ENCODE results near the gene NOS1AP.
"Not testable (repeated sequence)": the region's sequence is repeated elsewhere in the genome, so short reads cannot be mapped to it uniquely, and the experiment has no call there.

NOS1AP gene

DNA sequence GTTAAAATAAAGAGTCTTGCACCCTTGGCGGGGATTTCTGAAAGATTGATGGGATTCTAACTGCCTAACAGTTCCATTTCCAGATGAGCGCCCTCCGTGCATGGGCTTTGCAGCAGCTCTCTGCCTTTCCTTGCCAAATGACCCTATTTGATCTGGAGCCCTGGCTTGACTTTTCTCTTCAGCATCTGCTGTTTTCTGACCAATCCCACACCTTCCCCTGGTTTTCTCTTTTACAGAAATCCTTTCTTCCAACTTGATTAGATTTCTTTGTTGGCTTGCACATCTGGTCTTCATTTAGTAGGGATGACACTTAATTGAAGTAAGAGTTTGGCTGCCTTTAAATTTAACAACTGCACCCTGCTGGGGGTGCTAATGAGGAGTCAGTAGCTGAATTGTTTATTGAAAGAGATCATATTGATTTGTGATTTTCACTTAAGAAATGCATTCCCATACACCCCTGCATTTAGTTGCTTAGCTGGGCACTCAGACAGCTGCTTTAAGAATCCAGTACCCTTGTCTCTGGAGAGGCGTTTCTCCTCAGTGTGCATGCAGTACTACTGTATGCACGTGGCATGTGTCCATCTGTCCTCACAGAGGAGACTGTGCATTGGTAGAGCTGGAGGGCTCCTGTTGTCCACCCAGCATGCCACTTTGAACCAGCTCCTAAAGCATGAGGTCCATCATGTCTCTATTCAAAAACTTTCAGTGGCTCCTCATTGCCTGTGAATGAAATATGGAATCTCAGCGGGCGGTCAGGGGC lies 99.7 kb downstream of the NOS1AP start:
- peak; percentile 78 for DNase-seq

- peak; percentile 10 for DNase-seq
Observed at GRCh38 chr1:162171111-162171510, 101.6 kb downstream of the NOS1AP start.

- DNase-seq, result no peak
Observed at GRCh38 chr1:162172311-162173102, 103.0 kb downstream of the NOS1AP start.

DNA sequence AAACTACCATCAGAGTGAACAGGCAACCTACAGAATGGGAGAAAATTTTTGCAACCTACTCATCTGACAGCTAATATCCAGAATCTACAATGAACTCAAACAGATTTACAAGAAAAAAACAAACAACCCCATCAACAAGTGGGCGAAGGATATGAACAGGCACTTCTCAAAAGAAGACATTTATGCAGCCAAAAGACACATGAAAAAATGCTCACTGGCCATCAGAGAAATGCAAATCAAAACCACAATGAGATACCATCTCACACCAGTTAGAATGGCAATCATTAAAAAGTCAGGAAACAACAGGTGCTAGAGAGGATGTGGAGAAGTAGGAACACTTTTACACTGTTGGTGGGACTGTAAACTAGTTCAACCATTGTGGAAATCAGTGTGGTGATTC lies 104.1 kb downstream of the NOS1AP start:
- not testable (repeated sequence) for DNase-seq

- not testable (repeated sequence) for DNase-seq
Observed at GRCh38 chr1:162174027-162174426, 104.5 kb downstream of the NOS1AP start.

GRCh38 chr1:162175379-162176081 lies 106.0 kb downstream of the NOS1AP start:
- DNase-seq, result peak; percentile 8

DNA sequence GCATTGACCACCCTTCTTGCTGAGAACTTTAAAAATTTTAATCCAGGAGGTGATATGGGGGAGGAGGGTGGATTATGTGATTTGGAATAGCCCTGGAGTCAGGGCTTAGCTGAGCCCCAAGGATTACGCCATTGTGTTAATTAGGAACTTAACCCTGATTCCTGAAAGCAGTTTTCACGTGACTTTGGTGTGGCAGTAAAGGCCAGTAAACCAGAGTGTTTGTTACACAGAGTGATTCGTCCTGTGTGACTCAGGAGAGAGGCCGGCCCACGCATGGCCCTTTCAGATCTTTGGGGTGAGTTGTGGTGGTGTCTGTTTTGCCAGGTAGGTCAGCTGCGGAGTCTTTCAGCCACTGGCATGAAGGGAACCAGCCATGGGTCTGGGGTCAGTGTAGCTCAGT lies 107.6 kb downstream of the NOS1AP start:
- DNase-seq, result no peak

- no peak for DNase-seq
Observed at GRCh38 chr1:162178432-162178831, 108.9 kb downstream of the NOS1AP start.

GRCh38 chr1:162179121-162179520 lies 109.6 kb downstream of the NOS1AP start:
- no peak for DNase-seq

GRCh38 chr1:162180813-162181212 lies 111.3 kb downstream of the NOS1AP start:
- no peak for DNase-seq

DNA sequence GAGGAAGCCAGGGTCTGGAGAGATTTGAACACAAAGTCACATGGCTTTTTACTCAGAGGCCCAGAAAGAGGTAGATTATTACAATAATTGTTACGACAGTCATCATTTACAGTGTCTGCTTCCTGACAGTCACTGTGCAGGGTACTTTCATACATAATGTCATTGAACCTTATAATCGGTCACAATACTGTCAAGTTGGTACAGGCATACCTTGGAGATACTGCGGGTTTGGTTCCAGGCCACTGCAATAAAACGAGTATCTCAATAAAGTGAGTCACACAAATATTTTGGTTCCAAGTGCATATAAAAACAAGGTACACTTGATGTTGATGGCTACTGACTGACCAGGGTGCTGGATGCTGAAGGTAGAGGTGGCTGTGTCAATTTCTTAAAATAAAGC lies 112.6 kb downstream of the NOS1AP start:
- no peak for DNase-seq

- DNase-seq, result peak; percentile 29
Observed at GRCh38 chr1:162185314-162186025, 116.0 kb downstream of the NOS1AP start.

DNA sequence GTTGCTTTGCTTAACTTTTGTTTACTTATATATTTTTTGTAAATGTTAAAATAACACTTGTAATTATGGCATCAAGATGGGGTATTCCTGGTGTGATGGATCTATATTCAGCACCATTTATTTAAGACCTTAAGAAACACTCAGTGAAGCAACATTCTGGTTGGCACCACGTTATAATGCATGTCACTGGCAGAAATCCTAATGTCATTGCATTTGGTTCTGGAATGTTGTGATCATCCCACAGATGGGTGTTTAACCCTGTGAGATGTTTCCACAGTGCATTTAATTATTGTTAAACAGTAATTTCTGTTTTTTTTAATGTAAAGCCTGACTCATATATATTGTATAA lies 116.5 kb downstream of the NOS1AP start:
- DNase-seq, result no peak

- no peak for DNase-seq
Observed at GRCh38 chr1:162186406-162186805, 116.9 kb downstream of the NOS1AP start.

DNA sequence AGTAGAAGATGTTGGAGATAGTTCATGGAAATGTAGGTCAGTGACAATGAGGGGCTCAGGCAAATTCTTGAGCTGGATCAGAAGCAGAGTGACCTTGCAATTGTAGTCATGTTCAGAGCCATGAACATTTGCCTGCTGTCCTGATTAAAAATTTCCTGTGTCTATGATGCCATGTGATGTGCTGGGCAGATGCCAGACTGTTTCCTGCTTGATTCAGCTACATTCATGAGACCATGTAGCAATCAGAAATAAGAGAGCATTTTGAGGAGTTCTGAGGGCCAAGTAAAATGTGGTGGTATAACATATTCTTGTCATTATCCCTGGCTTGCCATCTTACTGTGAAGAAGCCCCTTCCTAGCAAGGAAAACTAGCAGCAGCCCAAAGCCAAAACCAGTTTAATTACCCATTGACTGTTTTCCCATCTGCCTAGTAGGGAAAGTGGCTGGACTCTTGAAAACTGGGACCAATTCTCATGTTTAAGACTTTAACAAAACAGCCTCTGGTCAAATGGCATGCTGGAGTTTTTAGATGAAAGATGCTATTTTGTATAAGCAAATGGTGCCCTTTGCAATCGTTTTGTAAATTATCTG lies 118.3 kb downstream of the NOS1AP start:
- DNase-seq, result no peak

- no peak for DNase-seq
Observed at GRCh38 chr1:162189345-162189744, 119.9 kb downstream of the NOS1AP start.

- no peak for DNase-seq
Observed at GRCh38 chr1:162191396-162192305, 122.2 kb downstream of the NOS1AP start.

- no peak for DNase-seq
Observed at GRCh38 chr1:162192306-162192678, 122.8 kb downstream of the NOS1AP start.

DNA sequence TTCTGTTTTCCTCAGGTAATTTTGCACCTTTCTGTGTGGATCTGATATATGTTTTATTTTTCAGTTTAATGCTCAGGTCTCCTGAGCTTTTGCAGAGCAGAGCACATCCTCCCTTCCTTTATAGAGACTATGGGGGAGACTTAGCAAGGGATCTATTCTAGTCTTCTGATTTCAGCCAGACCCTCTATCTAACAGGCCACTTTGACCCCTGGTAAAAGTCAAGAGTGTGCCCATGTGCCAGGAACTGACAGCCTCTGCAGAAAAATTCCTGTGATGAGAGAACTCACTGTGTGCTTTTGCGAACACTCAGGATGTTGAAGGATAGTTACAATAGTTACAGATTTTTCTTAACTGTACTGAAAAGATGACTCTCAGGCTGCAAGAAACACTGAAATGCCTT lies 123.3 kb downstream of the NOS1AP start:
- no peak for DNase-seq

DNA sequence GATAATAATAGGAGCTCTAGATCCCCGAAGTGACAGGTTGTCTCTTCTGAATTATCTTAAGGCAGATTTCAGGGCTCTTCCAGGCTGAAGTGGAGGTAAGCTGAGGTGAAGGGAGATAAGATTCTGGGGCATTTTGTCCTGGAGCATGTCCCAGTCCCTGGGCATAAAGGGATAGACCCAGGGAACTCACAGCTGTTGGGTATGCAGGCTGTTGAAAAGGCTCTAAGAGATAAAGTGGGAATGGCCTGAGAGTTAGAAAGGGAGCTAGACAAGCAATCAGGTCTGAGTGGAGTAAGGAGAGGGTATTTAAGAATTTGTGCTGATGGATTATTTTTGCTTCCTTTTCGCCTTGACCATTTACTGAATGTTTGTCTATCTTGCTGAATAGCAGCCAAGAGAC lies 123.7 kb downstream of the NOS1AP start:
- DNase-seq, result no peak

DNA sequence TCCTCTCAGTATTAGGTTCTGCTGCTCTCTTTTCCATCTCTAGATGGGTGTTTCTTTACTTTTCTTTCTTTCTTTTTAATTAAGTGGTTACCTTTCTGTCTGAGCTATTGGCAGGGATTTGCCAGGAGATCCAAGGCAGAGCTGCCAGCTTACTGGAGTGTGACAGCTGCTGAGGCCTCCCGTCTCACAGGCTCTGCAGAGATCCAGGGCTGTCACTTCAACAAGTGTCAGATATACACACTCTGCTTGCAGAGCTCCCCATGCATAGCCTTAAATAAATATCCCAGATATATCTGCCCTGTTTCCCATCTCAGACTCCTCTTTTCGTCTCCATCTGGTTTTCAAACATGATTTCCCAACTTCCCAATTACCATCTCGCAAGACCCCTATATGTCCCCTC lies 124.3 kb downstream of the NOS1AP start:
- DNase-seq, result no peak

Measured in fibroblast of skin of abdomen (primary cell).